ENCODE measurements around the gene DUSP7.

The DUSP7 gene

DNA sequence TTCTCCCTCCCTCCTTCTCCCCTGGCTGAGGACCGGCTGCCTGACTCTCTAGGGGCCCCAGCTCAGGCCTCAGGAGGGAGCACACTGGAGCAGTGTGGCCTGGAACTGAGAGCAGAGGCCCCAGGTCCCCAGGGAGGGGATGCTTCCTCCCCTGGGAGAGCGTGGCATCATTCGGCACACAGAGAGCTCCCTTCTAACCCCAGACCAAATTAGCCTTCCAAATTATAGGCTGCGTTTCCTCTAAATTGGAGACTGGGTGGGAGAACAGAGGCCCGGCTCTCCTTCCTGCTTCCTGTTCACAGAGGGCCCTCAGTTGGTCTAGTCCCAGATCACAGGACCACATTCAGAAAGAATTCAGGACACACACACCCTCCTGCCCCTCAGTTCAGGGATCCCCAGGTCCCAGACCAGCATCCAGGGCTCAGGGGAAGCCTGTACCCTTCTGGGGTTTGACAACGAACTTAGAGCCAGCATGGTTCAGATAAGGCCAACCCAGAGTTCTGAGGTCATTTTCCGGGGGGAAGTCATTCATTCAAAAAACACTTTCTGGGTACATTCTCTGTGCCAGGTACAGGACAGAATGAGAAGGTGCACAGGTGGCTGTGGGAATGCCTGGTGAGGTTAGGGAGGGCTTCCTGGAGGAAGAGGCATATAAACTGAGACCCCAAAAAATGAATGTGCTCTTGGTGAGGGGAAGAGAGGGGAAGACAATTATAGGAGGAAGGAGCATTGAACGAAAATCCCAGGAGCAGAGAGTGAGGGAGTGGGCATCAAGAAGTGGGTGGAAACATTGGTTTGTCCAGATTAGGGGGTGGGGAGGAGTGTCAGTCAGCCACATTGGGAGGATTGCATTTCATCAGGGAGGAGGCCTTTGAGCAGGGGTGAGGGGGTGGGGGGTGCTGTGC is 32.3 kb downstream of the DUSP7 start:
- DNase-seq, result peak in 1 of 2 experiments; percentile 60

DNA sequence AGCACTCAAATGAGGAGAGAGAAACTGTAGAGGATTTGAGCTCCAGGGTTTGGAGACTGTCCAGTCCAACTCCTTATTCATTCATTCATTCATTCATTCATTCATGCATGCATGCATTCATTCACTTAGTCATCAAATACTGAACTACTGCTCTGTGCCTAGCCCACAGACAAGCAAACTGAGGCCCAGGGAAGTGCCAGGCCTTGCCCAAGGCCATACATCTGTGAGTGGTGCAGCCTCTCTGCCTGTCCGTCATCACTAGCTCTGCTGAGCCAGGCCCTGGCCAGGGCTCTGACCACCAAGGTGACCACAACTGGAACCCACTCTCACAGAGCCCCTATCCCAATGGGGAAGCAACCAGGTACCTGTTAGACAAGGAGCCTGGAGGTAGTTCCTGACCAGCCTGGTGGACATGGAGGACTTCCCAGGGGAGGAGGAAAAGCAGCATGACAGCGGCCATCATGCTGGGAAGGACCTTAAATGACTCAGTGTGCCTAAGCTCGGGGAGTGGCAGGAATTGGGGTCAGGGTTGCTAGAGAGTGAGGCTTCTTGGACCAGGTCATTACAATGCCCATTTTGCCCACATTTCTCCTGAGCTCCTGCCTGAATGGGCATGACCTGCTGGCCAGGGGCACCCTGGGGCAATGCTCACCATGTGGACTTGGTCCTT is 33.1 kb downstream of the DUSP7 start:
- DNase-seq, result no peak

DNA sequence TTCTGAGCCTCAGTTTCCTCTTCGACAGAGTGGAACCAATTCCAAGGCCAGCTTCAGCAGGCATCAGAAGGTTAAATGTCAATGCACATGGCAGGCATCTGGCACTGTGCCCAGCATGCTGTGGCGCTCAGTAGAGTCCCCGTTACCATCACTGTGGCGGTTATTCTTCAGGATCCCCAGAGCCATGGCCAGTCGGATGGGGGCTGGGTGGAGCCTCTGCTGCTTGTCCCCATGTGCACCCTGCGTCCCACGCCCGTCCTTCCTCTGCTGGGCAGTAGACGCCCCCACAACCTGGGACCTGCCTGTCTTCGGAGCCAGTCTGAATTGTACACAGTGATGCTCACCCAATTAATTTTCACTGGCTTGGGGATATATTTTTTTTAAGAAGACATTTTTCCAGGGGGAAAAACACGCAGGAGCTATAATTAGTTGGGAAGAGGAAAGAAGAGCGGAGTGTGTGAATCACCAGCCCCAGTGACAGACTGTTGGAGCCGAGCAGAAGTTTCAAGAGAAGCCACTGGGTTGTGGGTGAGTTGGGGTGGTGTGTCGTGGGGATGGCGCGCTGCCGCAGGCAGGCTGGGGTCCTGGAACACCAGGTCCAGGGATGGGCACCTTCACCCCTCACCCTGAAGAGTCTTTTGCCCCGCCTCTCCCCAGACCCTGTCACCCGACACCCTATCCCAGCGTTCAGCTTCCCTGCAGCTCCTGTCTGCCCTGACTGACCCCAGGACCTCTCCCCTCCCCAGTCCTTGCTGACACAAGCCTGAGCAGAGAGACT is 33.9 kb downstream of the DUSP7 start:
- DNase-seq, result peak; percentile 59 to 76

DNA sequence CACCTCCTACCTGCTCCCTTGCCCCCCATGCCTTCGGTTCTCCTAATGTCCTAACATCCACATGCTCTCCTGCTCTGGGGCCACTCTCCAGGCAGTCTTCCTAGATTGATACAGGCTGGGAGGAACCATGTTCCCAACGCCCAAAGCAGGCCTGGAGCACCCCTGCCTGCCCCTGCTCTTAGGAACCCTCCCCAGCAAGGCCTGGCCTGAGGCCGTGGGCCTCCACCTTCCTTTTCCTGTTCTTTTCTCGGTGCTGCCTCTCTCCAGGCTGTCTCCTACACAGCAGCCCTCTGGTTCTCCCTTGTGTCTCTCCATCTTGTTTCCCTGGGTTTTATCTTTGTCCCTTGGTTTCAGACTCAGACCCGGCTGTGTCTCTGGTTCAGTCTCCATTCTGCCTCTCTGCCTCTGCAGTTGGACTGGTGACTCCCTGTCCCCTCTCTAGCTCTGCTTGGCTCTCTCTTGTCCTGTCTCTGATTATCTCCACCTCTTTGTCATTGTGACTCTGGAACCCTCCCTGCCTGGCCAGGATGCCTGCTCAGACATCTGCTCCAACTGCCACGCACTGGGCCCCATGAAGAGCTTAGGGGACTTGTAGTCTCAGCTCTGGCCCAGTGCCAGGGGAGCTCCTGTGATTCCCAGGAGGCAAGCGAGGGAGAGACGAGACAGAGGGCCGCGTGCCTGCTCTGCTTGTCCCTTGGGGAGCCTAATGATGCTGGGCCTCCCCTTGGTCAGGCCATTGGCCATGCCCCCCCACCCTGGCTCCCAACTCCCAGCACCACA is 34.7 kb downstream of the DUSP7 start:
- peak; percentile 96 to 98 for DNase-seq

DNA sequence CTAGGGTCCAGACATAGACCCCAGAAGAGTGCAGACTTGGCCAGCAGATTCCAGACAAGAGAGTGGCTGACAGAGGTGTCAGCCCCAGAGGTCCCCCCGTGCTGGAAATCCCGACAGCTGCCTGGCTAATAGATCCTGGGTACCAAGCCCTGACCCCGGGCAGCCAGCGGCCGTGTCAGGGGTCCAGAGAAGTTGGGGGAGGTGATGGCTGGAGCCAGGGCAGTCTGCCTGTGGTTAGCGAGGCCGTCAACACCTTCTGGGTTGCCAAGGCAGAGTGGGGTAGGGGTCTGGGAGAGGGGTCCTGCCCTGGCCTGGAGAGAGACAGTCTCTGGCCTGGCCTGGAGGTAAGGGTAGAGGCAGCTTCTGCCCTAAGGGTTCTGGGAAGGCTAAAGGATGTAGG is 35.6 kb downstream of the DUSP7 start:
- no peak for DNase-seq

DNA sequence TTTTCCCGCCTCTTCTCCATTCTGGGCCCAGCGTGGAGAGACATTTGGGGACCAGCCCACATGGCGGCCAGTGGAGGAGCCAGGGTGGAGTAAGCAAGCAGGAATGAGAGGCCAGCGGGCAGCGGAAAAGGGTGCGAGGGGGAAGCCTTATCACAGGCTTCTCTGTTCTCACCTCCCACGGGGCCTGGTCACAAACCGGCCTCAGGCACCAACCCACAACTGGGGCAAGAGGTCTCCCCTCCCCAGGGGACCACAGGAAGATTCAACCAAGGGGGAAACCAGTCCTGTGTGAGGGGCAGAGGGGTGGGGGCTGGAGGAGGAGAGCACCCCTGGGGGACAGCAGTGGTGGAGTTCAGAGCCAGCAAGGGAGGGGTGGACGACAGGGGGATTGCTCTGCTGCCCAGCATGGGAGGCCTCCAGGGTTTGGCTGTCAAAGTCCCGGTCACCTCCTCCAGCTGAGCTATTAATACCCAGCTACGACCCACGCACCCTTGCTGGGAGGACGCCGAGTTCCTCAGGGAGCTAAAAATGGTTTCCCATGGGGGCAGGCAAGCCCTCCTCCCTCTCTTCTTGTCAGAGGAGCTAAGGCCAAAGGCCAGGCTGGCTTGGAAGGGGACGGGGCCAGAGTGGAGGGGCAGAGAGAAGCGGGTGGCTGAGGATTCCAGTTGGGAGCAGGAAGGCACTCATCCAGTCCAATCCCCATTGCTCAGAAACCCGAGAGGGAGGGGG is 36.9 kb downstream of the DUSP7 start:
- no peak for DNase-seq

DNA sequence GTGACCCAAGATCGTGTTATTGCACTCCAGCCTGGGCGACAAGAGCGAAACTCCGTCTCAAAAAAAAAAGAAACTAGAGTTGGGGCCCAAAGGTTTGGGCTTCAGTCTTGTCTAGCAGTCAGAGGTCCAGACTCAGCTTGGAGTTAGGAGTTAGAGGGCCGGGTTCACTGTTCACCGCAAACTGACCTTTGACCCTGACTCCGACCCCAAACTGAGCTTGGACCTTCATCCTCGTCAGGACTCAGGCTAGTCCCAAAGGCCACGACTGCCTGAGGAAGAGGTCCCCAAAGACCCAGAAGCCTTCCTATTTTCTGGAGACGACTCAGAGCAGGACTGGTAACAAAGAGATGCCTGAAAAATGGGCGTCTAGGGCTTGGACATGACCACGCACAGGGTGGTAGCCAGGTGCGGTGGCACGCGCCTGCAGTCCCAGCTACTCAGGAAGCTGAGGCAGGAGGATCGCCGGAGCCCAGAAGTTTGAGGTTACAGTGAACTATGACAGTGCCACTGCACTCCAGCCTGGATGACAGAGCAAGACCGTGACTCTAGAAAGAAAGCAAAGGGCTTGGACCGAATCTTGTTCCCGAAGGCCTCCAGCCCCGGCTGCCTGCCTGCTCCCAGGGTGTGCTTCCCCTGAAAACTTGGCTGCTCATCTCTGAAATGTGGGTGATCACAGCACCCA is 37.9 kb downstream of the DUSP7 start:
- no peak for DNase-seq

DNA sequence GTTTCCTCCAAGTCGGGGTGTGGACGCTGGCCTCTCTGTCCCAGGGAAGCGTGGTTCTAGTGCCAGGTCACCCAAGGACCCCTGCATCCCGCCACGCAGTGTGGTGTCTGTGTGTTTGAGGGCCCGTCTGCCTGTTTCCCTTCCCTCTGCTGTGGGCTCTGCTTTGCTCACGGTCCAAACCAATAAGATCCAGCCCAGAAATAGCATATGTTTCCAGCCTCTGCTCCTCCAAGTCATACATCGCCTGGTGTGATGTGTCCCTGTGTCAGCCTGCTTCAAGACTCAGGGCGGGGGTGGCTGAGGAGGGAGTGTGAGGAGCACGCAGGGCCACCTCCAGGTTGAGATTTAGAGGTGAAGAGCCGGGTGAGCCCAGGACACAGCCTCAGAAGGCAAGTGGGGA is 38.8 kb downstream of the DUSP7 start:
- no peak for DNase-seq

DNA sequence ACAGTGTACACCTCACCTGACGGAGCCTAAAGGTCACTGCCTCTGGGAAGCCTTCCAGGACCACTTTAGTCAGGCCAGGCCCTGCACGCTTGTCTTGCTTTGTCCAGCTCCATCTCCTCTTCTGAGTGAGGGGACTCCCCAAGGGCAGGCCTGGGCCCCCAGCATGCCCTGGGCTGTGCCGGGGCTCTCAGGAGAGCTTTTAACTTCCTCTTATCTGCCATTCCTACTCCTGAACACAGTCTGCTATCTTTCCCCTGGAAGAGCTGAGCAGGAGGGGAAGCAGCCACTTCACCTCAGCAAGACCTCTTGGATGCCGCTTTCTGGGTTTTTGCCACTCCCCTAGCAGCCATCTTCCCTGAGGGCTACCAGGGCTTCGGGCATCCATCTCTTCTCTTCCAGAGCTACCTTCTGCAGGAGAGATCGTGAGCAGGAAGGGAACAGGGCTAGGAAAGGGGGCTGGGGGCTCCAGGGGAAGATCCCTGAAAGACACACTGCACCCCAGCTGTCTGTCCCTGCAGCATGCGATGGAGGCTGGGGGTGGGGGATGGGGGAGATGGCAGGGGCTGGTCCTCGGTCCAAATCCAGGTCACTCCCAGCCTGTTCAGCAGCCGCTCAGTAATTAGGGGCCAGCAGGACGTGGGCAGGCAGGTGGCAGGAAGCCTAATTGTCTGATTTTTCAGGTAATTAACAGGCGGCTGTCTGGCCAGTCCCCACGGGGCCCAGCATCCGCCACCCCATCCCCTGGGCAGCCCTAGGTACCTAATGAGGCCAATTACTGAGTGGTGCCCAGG is 40.7 kb downstream of the DUSP7 start:
- DNase-seq, result peak; percentile 12 to 54

DNA sequence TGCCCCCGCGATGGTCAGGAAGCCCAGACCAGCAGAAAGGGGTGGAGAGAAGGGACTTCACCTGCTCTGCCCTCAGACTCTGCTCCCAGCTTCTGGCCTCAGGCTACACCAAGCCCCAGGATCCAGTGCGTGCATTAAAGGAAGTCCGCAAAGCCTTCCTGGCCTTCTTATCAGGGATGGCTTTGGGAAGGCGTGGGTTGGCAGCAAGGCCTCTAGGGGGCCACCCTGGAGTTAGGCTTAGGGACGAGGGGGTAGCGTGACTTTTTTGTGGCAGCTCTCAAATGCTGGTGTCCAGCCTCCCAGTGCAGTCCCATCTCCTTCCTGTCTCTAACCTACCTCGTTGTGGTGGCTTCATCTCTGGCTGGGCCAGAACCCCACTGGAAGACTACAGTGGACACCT is 41.8 kb downstream of the DUSP7 start:
- DNase-seq, result peak; percentile 22 to 78

DNA sequence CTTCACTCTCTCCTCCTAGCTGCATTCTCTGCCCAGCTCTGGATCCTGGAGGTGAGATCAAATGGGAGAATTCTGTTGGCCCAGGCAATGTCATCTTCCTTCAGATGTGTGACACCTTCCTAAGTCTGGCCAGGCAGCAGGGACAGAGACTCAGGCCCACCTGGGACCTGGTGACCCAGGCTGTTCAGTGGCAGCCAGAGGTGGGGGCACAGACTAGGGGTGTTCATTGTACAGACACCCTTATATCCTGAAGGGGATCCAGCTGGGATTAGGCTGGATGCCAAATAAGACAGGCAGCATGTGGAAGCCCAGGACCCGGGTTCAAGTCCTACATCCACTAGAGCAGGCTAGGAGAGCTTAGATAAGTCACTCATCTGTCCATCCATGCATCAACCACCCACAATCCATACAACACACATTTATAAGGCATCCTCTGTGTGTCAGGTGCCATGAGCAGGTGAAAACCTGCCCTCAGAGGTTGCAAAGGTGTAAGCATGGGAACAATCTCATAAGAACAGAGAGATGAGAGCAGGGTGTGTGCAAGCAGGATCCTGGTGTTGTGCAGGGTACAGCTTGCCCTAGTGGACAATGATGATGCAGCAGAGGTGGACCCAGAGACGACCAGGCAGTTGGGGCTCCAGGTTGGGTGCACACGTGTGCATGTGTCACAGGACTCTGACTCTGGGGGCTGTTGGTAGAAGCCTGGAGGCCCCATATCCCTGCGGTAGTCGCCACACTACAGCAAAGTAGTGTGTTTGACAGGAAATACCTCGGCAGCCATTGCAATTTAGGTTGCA is 42.4 kb downstream of the DUSP7 start:
- no peak for DNase-seq

DNA sequence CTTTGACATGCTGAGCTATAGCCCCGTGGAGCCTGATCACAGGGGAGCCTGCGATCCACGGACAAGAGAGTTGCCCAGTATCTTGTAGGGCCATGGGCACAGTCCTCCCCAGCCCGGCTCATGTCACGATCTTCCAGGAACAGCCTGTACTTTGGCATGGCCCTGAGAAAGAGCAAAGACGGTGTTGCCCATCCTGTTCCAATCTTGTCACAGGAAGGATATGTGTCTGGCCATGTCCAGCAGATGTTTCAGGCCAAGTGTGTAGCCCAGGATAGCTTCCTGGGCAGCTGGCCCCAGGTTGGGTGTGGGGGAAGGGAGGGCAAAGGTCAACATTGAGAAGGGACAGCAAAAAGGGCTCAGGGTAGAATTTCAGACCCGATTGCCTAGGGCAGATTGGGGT is 43.7 kb downstream of the DUSP7 start:
- DNase-seq, result no peak

DNA sequence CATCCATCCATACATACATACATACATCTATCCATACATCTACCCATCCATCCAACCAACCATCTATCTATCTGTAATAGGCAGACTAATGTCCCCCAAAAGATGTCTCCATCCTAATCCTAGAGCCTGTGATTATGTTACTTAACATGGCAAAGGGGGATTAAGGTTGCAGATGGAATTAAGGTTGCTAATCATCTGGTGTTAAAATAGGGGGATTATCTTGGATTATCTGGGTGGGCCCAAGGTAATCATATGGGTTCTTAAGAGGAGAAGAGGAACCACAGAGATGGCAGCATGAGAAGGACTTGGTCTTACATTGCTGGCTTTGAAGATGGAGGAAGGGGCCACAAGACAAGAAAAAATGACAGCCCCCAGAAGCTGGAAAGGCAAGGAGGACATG is 45.9 kb downstream of the DUSP7 start:
- DNase-seq, result peak; percentile 48 to 73

DNA sequence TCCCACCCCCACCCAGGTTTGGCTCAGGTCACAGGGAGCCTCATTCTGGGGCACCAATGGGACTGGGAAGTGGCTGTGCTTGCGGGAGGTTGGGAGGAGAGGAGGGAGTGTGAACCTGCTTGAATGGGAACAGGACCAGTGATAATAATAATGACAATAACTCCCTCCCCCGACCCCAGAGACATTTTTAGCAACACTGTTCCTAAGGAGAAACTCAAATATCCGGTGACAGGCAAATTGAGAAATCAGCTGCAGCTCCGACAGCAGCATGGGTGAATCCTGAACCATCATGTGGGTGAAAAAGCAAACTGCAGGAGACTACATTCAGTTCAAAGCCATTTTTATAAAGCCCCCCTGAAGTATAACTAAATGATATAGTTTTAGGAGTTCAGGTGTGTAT is 49.1 kb downstream of the DUSP7 start:
- DNase-seq, result no peak

DNA sequence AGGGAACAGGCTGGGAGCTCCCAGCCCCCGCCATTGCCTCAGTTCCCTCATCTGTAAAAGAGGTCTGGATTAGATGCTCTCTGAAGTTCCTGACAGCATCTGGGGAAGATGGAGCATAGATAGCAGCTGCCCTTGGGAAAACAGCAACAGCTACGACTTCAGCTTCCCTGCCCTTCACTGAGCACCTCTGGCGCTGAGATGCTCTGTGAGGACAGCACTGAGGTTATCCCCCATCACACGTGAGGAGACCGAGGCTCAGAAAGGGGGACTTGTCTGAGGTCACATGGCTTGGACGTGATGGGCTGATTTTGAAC is 49.6 kb downstream of the DUSP7 start:
- no peak for DNase-seq

DNA sequence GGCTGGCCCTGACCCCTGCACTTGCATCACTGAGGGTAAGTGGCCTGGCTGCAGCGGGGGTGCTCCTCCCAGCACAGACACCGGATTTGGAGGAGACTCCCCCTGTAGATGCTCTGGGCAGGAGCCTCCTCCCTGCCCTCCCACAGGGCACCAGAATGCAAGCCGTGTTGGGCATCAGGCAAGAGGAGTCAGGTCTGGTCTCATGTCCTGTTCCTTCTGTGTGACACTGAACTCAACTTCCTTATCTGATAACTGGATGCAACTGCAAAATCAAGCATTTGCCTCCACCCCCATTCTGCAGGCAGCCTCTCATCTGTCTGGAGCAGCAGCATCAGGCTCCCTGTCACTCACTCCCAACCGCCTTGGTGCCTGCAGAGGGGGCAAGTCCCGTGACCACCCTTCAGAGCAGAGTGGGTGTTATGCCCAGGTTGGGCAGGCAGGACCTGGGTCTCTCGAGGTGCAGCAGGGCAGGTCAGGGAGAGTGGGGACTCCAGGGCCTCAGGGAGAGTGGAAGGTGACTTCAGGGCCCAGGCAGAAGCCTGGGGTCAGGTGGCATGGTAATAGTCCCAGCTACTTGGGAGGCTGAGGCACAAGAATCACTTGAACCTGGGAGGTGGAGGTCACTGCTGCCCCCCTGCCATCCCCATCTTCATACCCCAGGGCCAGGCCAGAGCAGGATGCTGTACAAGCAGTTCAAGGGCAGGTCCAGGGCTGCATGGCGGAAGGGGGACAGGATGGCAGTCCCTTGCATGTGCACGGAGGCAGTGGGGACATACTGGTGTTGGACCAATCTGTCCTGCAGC is 50.2 kb downstream of the DUSP7 start:
- peak; percentile 14 to 46 for DNase-seq

DNA sequence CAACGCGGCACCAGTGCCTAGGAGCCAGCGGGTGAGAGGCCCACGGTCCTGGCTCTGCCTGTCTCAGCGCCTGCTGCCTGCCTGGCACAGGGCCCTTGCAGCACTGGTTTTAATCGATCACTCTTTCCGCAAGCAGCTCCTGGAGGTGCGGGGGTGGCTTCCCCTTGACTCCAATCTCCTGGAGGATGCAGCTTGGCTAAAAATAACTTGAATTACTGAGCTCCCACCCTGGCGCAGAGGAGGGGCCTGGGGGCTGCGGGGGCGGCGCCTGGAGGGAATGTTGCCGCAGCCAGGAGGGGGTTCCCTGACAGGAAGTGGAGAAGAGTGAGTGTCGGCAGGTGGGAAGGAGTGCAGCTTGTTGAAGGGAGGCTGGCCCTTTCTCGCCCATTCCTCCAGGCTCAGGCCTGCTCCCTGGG is 50.8 kb downstream of the DUSP7 start:
- DNase-seq, result peak; percentile 57 to 72

DNA sequence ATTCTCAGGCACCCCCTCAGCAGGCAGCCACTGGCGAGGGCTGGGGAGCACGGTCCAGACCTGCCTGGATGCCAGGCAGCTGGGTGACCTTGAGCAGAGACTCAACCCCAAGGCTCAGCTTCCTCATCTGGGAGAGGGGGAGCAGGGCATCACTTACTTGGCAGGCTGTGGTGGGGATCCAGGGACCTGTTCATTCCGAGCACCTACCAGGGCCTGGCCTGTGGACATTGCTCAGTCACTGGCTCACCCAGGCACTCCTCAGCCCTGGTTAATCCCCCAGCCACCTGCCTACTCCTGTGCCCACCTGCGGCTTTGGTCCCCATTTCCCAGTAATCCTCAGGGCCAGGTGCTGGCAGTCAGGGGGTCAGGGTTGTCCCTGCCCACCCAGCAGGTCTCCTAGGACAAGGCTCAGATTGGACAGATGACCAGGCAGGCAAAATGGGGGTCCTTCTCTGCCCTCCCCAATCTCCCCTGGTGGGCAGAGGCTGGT is 51.4 kb downstream of the DUSP7 start:
- peak; percentile 30 to 67 for DNase-seq
